ENCODE results near the gene AHCY.
"Not testable (repeated sequence)": the region's sequence is repeated elsewhere in the genome, so short reads cannot be mapped to it uniquely, and the experiment has no call there.

Gene AHCY

GRCh38 chr20:34343458-34344211 is 40.5 kb upstream of the AHCY start:
- DNase-seq (ENCODE audit: low read depth) = no peak

GRCh38 chr20:34341199-34341598 is 38.0 kb upstream of the AHCY start:
- not testable (repeated sequence) for DNase-seq (ENCODE audit: low read depth); H3K4me3 ChIP-seq (ENCODE audit: low read length)

More at GRCh38 chr20:34343458-34344211, 40.5 kb upstream of the AHCY start:
- no peak for TF ChIP-seq CTCF (conservative IDR thresholded peaks at IDR 0.05; ENCODE audit: low read depth, low read length)
- H3K4me3 ChIP-seq (ENCODE audit: low read length) = no peak overlapping the region

GRCh38 chr20:34340726-34341125 is 37.6 kb upstream of the AHCY start:
- DNase-seq (ENCODE audit: low read depth); H3K4me3 ChIP-seq (ENCODE audit: low read length): not testable (repeated sequence)

GRCh38 chr20:34337982-34338726 is 35.0 kb upstream of the AHCY start:
- no peak overlapping the region for H3K4me3 ChIP-seq (ENCODE audit: low read length)
- DNase-seq (ENCODE audit: low read depth) = no peak

GRCh38 chr20:34337544-34337943 is 34.4 kb upstream of the AHCY start:
- no peak for DNase-seq (ENCODE audit: low read depth)
- no peak for TF ChIP-seq CTCF (conservative IDR thresholded peaks at IDR 0.05; ENCODE audit: low read depth, low read length)

More at GRCh38 chr20:34337982-34338726, 35.0 kb upstream of the AHCY start:
- TF ChIP-seq CTCF (conservative IDR thresholded peaks at IDR 0.05; ENCODE audit: low read depth, low read length) = no peak

GRCh38 chr20:34334654-34335407 is 31.7 kb upstream of the AHCY start:
- TF ChIP-seq CTCF (conservative IDR thresholded peaks at IDR 0.05; ENCODE audit: low read depth, low read length) = no peak
- DNase-seq (ENCODE audit: low read depth) = no peak
- no peak overlapping the region for H3K4me3 ChIP-seq (ENCODE audit: low read length)

More at GRCh38 chr20:34337544-34337943, 34.4 kb upstream of the AHCY start:
- H3K4me3 ChIP-seq (ENCODE audit: low read length) = no peak overlapping the region

GRCh38 chr20:34333786-34334185 is 30.6 kb upstream of the AHCY start:
- no peak for DNase-seq (ENCODE audit: low read depth)
- TF ChIP-seq CTCF (conservative IDR thresholded peaks at IDR 0.05; ENCODE audit: low read depth, low read length) = no peak
- no peak overlapping the region for H3K4me3 ChIP-seq (ENCODE audit: low read length)

Data from retinal pigment epithelial cell (primary cell).